GM23248 (cell line): ENCODE measurements around the gene BUB1B. TPM values are rescaled to one million over a fixed set of nuclear protein-coding genes. Genes with fewer than 3 reads are reported as not detected.

Source experiments
- DNase-seq: peaks from one replicate; pipeline ENCODE4 v3.0.0-alpha.2; 2015
- H2AFZ ChIP-seq: fragments of 200-600 bp; sonication (generic); 2 replicates; pipeline ENCODE4 v1.6.1; 2016; ENCODE audit warnings: antibody characterized with exemption
- H3F3A ChIP-seq: fragments of 200-600 bp; sonication (generic); 2 replicates; pipeline ENCODE4 v1.6.1; 2016; ENCODE audit warnings: mild to moderate bottlenecking, antibody characterized with exemption, mixed run types; ENCODE audit not compliant: insufficient read depth
- H3K27ac ChIP-seq: fragments of 200-600 bp; sonication (generic); 2 replicates; pipeline ENCODE4 v1.5.1; 2016; ENCODE audit warnings: mild to moderate bottlenecking
- H3K27me3 ChIP-seq: fragments of 200-600 bp; sonication (generic); replicated peaks from 2 replicates; pipeline ENCODE4 v1.6.1; 2016; ENCODE audit warnings: mild to moderate bottlenecking; ENCODE audit not compliant: insufficient read depth
- H3K36me3 ChIP-seq: fragments of 200-600 bp; sonication (generic); 2 replicates; pipeline ENCODE4 v1.6.1; 2016; ENCODE audit warnings: low read depth, mild to moderate bottlenecking
- H3K4me1 ChIP-seq: fragments of 200-600 bp; sonication (generic); 2 replicates; pipeline ENCODE4 v1.6.1; 2016; ENCODE audit warnings: mild to moderate bottlenecking; ENCODE audit not compliant: insufficient read depth
- H3K4me2 ChIP-seq: fragments of 200-600 bp; sonication (generic); one replicate; pipeline ENCODE4 v1.6.1; 2016; ENCODE audit warnings: mild to moderate bottlenecking; ENCODE audit not compliant: unreplicated experiment
- H3K4me3 ChIP-seq: fragments of 200-600 bp; sonication (generic); 2 replicates; pipeline ENCODE4 v1.5.1; 2016; ENCODE audit warnings: mild to moderate bottlenecking
- H3K79me2 ChIP-seq: fragments of 200-600 bp; sonication (generic); 2 replicates; pipeline ENCODE4 v1.6.1; 2016; ENCODE audit warnings: mild to moderate bottlenecking; ENCODE audit not compliant: insufficient read depth
- H3K9ac ChIP-seq: fragments of 200-600 bp; sonication (generic); 2 replicates; pipeline ENCODE4 v1.6.1; 2016; ENCODE audit warnings: mild to moderate bottlenecking
- H3K9me2 ChIP-seq: fragments of 200-600 bp; sonication (generic); 2 replicates; pipeline ENCODE4 v1.6.1; 2016; ENCODE audit warnings: mixed run types, mild to moderate bottlenecking, moderate library complexity; ENCODE audit not compliant: insufficient read depth
- H3K9me3 ChIP-seq: fragments of 200-600 bp; sonication (generic); one replicate; pipeline ENCODE4 v1.6.1; 2017; ENCODE audit warnings: low read depth
- H4K20me1 ChIP-seq: fragments of 200-600 bp; sonication (generic); 2 replicates; pipeline ENCODE4 v1.6.0; 2016; ENCODE audit not compliant: insufficient read depth
- EZH2 ChIP-seq: fragments of 200-600 bp; sonication (generic); IDR thresholded peaks from 2 replicates; pipeline ENCODE4 v1.6.1; 2018; ENCODE audit warnings: antibody characterized with exemption, mild to moderate bottlenecking; ENCODE audit not compliant: insufficient read depth, poor library complexity, severe bottlenecking
- EZH2phosphoT487 ChIP-seq: fragments of 200-600 bp; sonication (generic); IDR thresholded peaks from 2 replicates; pipeline ENCODE4 v1.6.1; 2018; ENCODE audit warnings: antibody characterized with exemption, moderate library complexity, mild to moderate bottlenecking, low read depth; ENCODE audit not compliant: insufficient read depth
- WGBS, 2 experiments: methylation state at CpG; one replicate each; pipeline ENCODE4 v1.1.6; 2015 to 2017; ENCODE audit warnings: low lambda C conversion rate in 2 of 2, low coverage in 1 of 2; ENCODE audit errors: missing lambda C conversion rate in 2 of 2; 5-methylcytosine and 5-hydroxymethylcytosine counted together
- in situ Hi-C: fragments of 300-500 bp; cut with MboI; formaldehyde crosslinking; loops from 2 replicates; pipeline ENCODE4 v1.15.0; 2020
- polyA plus RNA-seq: library from polyadenylated mRNA; unstranded; fragments of >200 nt; fragmentation: Nextera tagmentation; extraction: Ambion mirVana; gene quantifications from 2 replicates; pipeline ENCODE4 v1.2.1, GENCODE V29; 2016
- total RNA-seq: library from RNA; depleted of rRNA; stranded (reverse); fragments of >200 nt; shearing (Covaris generic); gene quantifications from 2 replicates; pipeline ENCODE4 v1.2.3, GENCODE V29; 2014

The BUB1B gene
- total and polyA plus RNA-seq, 2 experiments from 2014 or later: 9.4 to 10.2 TPM

DNA sequence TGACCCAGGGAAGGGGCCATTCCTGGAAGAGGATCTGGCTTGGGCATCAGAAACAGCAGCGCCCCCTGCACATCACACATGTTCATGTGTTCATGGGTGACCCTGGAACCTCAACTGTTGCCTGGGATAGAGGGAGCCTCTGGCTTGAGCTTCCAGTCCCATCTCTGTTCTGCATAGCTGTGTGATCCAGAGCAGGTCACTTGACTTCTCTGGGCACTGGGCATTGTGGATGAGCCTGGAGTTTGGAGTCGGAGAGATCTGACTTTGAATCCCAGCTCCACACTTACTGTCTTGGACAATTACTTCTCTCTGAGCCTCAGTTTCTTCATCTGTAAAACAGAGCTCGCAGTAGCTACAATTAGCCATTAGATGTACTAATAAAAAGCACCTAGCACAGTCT lies 93.6 kb downstream of the BUB1B start:
- no peak overlapping the region for H3K4me3 ChIP-seq
- H3F3A ChIP-seq: peaks cover 10% of the 10 kb centered on the region; the same call in 1 of the 2 replicates
- H3K79me2 ChIP-seq: no peaks in the 10 kb centered on the region
- peaks cover 34% of the 10 kb centered on the region for H3K27me3 ChIP-seq
- TF ChIP-seq EZH2 (no peak), EZH2phosphoT487 (no peak)
- H3K9me3 ChIP-seq: no peaks in the 10 kb centered on the region
- H3K27ac ChIP-seq: no peak overlapping the region
- H3K9ac ChIP-seq: no peak overlapping the region
- in situ Hi-C loops: no loop called here
- WGBS, 2 experiments: 86 to 88% methylated on average over 3 of the region's 3 CpGs
- no peak overlapping the region for H2AFZ ChIP-seq
- no peaks in the 10 kb centered on the region for H4K20me1 ChIP-seq
- no peaks in the 10 kb centered on the region for H3K4me1 ChIP-seq
- H3K9me2 ChIP-seq: no peaks in the 10 kb centered on the region
- no peak for DNase-seq
- no peak overlapping the region for H3K4me2 ChIP-seq
- H3K36me3 ChIP-seq: no peaks in the 10 kb centered on the region

DNA sequence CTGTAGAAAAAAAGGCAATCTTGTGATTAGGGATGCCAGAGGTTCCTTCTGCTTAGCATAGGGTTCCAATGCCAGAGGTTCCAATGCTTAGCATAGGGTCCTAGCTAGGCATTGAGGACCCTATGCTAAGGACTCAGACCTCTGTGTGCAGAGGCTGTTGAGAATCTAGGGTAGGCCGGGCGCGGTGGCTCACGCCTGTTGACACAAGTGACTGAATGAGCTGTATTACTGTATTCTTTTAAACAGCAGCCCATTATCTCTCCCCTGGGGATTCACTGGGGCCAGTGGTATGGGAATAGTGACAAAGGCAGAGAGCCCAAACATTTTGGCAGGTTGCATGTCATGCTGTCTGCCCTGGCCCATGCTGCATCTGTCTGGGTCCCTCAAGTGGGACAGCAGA lies 94.2 kb downstream of the BUB1B start:
- H3F3A ChIP-seq: 0 out of 2 replicates have a peak, but pooled peaks cover 5% of the 10 kb centered on the region
- H3K9ac ChIP-seq: no peak overlapping the region
- H3K4me2 ChIP-seq: no peak overlapping the region
- H4K20me1 ChIP-seq: no peaks in the 10 kb centered on the region
- peaks cover 34% of the 10 kb centered on the region for H3K27me3 ChIP-seq
- WGBS, 2 experiments: 85 to 89% methylated on average over 4 of the region's 4 CpGs
- no peak for DNase-seq
- no peaks in the 10 kb centered on the region for H3K4me1 ChIP-seq
- no peaks in the 10 kb centered on the region for H3K9me3 ChIP-seq
- no peak overlapping the region for H2AFZ ChIP-seq
- no peak overlapping the region for H3K27ac ChIP-seq
- in situ Hi-C loops: no loop called here
- H3K79me2 ChIP-seq: no peaks in the 10 kb centered on the region
- no peaks in the 10 kb centered on the region for H3K36me3 ChIP-seq
- H3K9me2 ChIP-seq: no peaks in the 10 kb centered on the region
- no peak overlapping the region for H3K4me3 ChIP-seq
- TF ChIP-seq EZH2phosphoT487 (no peak), EZH2 (no peak)

DNA sequence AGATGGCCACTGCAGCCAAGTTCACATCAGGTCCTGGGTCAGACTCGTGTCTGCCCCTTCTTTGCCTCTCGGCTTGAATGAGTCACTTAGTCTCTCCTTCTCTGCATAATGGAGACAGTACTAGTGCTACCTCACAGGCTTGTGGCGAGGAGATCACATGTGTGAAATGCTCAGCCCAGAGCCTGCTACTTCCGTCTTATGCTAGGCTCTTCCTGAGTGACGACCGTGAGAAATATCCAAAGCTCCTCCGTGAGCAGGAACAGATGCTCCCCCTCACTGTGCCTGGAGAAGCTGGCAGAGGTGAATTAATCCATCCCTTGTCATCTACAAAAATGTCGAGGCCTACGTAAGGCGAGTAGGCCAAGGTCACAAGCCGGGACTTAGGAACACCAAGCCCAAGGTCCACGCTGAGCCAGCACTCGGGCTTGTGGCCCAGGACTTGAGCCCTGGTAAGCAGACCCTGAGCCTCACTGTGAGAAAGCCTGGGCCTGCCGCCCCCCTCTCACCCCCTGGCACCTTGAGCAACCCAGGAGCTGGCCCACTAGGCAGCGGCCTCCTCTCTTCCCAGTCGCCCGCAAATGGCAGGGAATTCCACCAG lies 95.9 kb downstream of the BUB1B start:
- Histone ChIP-seq H3K4me2 (no peak overlapping the region), H2AFZ (no peak overlapping the region), H3K27ac (no peak overlapping the region), H4K20me1 (no peaks in the 10 kb centered on the region), H3K27me3 (peaks cover 33% of the 10 kb centered on the region), H3K9me2 (no peaks in the 10 kb centered on the region), H3K36me3 (no peaks in the 10 kb centered on the region), H3F3A (no peaks in the 10 kb centered on the region), H3K9me3 (no peaks in the 10 kb centered on the region), H3K4me3 (no peak overlapping the region), H3K9ac (no peak overlapping the region), H3K79me2 (no peaks in the 10 kb centered on the region), H3K4me1 (no peaks in the 10 kb centered on the region)
- 88 to 90% methylated on average over 15 to 17 of the region's 17 CpGs for WGBS, 2 experiments
- DNase-seq: peak; percentile 19
- in situ Hi-C loops: no loop called here
- no peak for TF ChIP-seq EZH2phosphoT487

DNA sequence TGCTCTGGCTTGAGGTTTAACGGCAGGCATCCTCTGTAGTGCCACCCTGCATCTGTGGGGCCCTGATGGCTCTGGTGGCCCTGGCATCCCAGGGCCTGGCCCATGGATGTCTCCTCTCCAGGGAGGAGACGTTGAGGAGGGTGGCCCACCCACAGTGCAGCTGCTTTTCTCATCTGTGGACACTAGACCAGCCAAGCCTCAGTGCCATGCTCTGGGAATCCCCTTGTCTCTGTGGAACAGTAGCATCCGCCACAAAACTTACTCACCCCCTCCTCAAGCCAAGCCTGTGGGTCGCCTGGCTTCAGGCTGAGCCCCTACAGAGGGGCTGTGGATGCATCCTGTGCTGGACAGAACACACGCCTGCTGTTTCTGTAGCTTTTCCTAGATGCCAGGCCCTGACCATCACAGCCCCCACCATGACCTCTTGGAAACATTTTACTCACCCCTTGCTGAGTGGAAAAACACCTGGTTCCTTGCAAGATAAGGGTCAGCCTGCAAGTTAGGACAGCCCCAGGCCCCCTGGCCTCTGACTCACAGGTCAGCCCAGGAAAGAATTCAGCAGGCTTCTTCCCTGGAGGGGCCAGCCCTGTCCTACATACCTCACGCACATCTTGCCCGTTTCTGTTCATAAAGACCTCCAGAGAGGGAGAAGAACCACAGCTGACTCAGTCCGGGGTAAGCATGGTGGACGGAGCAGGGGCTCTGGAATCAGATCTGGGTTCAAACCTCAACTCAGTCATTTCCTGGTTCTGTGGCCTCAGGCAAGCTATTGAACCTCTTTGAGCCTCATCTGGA lies 97.0 kb downstream of the BUB1B start:
- Histone ChIP-seq H3K4me1 (no peaks in the 10 kb centered on the region), H3K27me3 (peaks cover 23% of the 10 kb centered on the region), H3F3A (0 out of 2 replicates have a peak, but pooled peaks cover 6% of the 10 kb centered on the region), H3K9ac (no peak overlapping the region), H2AFZ (no peak overlapping the region), H3K79me2 (no peaks in the 10 kb centered on the region), H3K27ac (no peak overlapping the region), H3K9me2 (no peaks in the 10 kb centered on the region), H3K4me2 (no peak overlapping the region), H3K36me3 (no peaks in the 10 kb centered on the region), H4K20me1 (no peaks in the 10 kb centered on the region), H3K4me3 (no peak overlapping the region), H3K9me3 (no peaks in the 10 kb centered on the region)
- in situ Hi-C loops: no loop called here
- WGBS, 2 experiments: 80 to 81% methylated on average over 9 of the region's 9 CpGs
- TF ChIP-seq EZH2: no peak
- TF ChIP-seq EZH2phosphoT487: no peak
- no peak for DNase-seq
